Transverse colon (tissue), 3 donors: ENCODE data around the gene HMCN2.

Experiments
- POLR2A ChIP-seq: fragments of 450-650 bp; IDR thresholded peaks from one replicate; pipeline ENCODE4 v1.6.1; 2016; ENCODE audit warnings: antibody characterized with exemption, mild to moderate bottlenecking, moderate library complexity
- TF ChIP-seq, protein P1 (sequence below), 5 experiments: fragments of 200-600 bp in 3 of 5; fragments of 450-650 bp in 2 of 5; sonication (generic) in 3 of 5; IDR thresholded peaks; 1 replicate in 2 of 5; 2 replicates in 3 of 5; pipeline ENCODE4 v1.5.1; 2016 to 2017; ENCODE audit warnings: antibody characterized with exemption in 5 of 5, inconsistent platforms in 3 of 5, mild to moderate bottlenecking in 2 of 5, moderate library complexity in 1 of 5

DNA sequence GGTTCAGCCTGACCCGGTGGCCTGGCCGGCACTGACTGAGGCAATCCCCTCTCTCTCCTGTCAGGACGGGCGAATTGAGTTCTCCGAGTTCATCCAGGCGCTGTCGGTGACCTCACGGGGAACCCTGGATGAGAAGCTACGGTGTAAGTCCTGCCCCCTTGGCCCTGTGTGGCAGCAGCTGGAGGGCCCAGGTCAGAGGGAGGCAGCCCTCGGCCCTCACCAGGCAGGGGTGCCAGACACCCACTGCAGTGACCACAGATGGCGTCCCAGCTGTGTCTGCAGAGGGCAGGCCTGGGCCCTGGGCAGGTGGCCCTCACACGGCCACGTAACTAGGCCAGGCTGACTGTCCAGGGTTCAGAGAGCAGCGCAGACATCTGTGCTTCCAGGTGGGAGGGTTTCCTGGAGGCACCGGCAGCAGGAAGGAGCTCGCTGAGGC is 45.9 kb upstream of the HMCN2 start:
- no peak for TF ChIP-seq POLR2A
- TF ChIP-seq, protein P1, sequence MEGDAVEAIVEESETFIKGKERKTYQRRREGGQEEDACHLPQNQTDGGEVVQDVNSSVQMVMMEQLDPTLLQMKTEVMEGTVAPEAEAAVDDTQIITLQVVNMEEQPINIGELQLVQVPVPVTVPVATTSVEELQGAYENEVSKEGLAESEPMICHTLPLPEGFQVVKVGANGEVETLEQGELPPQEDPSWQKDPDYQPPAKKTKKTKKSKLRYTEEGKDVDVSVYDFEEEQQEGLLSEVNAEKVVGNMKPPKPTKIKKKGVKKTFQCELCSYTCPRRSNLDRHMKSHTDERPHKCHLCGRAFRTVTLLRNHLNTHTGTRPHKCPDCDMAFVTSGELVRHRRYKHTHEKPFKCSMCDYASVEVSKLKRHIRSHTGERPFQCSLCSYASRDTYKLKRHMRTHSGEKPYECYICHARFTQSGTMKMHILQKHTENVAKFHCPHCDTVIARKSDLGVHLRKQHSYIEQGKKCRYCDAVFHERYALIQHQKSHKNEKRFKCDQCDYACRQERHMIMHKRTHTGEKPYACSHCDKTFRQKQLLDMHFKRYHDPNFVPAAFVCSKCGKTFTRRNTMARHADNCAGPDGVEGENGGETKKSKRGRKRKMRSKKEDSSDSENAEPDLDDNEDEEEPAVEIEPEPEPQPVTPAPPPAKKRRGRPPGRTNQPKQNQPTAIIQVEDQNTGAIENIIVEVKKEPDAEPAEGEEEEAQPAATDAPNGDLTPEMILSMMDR (IDR thresholded peaks at IDR 0.05) = no peak
